Stimulated activated CD4-positive, alpha-beta T cell treated with anti-CD3 and anti-CD28 coated beads, Interleukin-4, amount 100 ng/mL, for 48 hours (primary cell): ENCODE data around the gene PTOV1.

Experiments
- DNase-seq, 2 donors: peaks; one replicate each; pipeline ENCODE4 v3.0.0-alpha.2; 2020; ENCODE audit warnings: low read depth in 2 of 2

The PTOV1 gene

DNA sequence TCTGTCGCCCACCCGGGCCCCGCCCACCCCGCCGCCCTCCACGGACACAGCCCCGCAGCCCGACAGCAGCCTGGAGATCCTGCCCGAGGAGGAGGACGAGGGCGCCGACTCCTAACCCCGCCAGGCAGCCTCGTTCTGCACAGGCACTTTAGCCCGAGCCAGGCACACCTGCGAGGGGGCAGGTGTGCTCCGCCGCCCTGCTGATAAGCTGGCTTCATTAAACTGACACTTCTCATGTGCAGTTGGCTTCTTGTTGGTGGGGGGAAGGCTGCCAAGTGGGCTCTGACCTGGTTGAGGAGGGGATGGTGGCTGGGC lies 37.5 kb downstream of the PTOV1 start:
- DNase-seq = no peak

DNA sequence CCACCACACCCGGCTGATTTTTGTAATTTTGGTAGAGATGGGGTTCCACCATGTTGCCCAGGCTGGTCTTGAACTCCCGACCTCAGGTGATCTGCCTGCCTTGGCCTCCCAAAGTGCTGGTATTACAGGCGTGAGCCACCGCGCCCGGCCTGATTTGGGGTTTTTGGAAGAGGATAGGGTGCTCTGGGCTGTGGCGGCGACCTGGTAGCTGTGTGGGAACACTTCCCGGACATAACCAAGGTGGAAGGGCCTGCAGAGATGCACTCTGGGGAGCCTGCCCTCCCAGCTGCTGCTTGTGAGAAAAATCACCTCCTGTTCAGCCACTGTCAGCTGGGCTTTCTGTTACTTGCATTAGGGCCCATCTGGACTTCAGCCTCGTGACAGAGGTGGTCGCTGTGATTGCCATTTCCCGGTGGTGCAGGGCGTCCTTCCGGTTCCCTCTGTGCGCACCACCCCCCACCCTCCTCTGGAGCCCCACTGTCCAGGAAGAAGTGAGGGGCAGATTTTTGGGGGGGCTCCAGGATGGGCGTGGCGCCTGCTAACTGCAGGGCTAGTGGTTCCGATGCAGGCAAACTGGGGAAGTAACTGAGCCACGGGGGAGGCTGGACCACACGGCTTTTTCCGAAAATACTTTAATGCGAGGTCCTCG lies 38.2 kb downstream of the PTOV1 start:
- DNase-seq = no peak

DNA sequence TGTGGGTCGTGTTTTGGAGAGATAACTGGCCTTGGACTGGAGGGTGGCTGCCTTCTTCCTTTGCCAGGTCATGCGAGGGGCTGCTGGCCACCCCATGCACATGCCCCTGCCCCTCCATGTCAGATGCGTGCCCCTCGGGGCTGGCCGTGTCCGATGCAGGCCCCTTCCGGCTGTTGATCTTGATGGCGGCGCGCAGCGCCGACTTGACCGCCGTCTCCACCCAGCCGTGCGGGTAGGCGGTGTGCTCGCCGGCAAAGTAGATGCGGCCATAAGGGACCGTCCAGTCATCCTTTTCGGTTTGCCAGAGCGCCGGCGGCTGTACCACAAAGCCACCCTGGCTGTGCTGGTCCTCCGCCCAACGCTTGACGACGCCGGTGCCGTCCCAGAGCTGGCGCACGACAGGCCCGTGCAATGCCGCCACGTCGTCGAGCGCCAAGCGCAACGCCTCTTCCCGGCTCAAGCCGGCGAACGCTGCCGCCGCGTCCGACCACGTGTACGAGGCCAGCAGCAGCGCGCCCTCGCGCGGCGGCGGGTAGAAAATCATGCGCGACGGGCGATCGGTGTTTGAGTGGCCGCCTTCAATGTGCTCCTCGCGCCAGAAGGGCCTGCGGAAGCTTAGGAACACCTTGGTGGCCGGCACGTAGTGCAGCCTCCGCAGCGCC lies 38.9 kb downstream of the PTOV1 start:
- peak; percentile 71 to 72 for DNase-seq

DNA sequence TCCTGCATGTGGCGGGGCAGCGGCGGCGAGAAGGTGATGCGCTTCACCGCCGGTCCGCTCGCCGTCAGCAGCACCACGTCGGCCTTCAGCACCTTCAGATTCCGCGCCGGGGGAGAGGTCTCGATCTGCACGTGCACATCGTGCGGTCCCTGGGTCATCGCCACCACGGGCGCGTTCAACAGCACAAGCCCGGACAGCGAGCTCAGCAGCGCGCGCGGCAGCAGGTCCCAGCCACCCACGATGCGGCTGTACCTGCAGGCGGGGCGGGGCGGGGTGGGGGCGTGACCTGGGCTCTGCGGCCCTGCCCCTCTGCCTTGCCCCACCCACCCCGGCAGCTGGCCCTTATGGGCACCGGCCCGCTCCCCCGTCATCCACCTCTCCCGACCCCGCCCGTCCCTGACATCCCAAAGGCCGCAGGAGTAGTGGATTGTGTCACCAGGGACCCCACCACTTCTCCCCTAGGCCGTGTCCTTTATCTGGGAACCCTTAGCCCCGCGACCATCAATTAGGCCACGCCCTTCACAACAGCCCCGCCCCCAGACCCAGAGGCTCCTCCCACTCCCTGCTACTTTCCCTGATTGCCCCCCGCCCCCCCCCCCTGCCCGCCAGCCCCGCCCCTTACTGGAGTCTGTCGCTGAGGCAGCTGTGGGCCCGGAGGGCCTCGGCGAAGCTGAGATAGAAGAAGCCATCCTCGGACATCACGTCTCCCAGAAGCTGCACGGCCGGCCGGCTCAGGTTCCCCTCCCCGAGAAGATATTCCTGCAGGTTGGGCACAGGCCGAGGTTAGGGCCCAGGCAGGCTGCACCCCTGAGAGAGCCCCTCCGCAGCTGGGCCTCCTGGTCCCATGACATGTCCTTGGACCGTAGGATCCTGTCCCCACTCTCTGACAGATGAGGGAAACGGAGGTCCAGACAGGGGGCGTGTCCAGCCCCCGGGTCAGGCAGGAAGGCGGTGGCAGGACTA lies 39.7 kb downstream of the PTOV1 start:
- peak; percentile 60 to 66 for DNase-seq

DNA sequence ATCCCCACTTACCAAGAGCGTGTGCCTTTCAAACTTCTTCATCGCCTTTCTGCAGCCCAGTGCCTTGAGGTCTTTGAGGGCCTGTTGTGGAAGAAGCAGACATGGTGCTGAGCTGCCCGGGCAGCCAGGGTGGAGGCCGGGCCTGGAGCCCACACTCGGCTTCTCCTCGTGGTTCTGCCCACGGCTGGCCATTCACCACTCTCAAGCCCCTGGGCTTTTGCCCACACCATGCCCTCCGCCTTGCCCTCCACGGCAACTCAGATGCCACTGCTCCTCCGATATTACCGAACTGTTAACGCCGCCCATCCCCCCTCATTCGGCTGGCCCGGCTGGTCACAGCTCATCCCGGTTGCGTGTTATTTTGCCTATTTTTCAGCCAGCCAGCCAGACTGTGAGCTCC lies 40.4 kb downstream of the PTOV1 start:
- DNase-seq = no peak

DNA sequence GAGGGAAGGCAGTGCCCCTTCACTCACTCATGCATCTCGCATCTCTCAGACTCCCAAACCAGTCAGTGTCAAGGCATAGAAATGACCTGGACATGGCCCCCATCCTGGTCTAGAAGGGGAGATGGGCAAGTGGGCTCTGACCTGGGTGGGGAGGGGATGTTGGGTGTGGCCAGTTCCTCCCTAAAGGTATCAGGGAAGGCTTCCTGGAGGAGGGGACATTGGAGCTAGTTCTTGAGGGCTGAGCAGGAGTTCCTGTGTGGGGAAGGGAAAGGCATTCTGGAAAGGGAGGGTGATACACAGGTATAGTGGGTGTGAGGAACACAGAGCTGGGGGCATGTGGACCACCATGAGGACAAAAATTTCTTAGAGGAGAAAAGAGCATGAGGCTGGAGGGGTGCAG lies 41.8 kb downstream of the PTOV1 start:
- no peak for DNase-seq

DNA sequence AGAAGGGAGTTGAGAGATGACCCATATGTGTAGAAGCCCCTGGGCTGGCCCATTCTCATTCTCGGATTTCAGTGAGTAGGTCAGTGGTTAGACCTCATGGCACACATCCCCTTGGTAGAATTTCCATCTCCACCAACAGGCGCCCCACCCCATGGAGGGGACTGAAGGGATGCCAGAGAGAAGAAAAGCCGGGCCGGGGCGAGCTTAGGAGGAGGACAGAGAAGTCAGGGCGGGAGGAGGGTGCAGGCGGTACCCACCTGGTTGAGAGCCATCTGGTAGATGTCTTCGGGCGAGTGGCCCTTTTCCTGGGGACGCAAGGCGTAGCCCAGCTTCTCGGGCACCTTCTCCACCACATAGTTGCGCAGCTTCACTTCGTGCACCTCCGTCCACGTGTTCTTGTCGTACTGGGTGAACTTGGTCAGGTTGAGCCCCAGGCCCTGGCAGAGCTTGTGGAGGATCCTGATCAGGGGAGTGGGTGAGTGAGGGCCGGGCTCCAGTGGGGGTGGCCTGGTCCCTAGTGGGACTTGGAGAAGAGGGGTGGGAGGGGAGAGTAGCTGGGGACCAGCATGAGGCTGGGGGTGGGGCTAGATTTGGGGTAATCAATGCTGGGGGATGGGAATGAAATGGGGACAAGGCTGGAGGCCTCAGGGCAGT lies 43.2 kb downstream of the PTOV1 start:
- no peak for DNase-seq

DNA sequence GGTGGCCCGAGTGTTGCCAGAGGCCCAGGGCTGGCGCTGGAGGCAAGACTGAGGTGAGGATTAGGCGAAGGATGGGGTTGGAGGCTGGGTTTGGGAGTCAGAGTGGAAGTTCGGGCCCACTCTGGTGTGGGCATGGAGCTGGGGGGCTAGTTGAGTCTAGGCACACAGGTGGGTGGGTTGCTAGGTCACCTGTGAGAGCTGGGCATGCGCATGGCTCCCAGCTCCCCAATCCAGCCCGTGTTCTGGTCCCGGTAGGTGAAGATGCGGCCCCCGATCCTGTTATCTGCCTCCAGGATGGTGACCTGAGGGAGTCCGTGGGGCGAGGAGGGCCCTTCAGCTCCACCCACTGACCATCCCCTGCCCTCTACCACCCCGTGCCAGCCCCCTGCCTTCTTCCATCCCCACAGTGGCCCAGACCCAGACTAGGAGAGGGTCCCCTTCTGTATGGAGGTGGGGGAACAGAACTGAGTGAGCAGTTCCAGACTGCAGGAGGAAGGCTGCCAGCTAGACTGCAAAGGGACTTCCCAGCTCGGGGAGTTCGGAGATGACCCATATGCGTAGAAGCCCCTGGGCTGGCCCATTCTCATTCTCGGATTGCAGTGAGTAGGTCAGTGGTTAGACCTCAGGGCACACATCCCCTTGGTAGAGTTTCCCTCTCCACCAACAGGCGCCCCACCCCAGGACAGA lies 44.1 kb downstream of the PTOV1 start:
- DNase-seq = peak; percentile 23 to 50

DNA sequence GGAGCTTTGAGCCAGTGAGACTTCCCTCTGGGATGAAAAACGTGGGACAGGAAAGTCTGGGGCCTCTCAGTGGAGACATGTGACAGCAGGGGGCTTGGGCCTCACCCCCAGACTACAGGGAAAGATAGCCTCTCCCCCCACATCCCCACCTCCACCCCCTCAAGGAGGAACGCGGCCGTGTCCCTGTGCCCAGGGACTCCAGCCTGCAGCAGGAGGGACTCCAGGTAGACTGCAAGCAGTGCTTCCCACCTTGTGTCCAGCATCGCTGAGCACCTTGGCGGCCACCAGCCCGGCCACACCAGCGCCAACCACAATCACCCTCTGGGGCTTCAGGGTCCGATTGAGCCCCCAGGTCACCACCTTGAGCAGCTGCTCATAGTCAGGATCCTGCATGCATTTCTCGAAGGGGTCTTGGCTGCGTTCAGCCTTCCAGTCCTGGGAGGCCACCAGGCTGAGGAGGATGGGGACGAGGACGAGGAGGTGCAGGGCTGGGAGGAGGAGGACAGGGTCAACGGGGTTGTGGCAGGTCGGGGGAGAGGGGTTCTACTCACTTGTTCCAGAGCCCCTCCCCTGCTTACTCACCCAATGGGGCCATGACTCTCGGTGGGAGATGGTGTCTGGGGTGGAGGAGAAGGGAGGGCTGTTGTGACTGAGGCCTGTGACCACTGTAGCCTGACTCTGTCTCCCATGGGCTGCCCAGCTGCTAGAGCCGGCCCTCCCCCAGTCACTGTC lies 44.8 kb downstream of the PTOV1 start:
- DNase-seq = peak in 1 of 2 donors; percentile 29

DNA sequence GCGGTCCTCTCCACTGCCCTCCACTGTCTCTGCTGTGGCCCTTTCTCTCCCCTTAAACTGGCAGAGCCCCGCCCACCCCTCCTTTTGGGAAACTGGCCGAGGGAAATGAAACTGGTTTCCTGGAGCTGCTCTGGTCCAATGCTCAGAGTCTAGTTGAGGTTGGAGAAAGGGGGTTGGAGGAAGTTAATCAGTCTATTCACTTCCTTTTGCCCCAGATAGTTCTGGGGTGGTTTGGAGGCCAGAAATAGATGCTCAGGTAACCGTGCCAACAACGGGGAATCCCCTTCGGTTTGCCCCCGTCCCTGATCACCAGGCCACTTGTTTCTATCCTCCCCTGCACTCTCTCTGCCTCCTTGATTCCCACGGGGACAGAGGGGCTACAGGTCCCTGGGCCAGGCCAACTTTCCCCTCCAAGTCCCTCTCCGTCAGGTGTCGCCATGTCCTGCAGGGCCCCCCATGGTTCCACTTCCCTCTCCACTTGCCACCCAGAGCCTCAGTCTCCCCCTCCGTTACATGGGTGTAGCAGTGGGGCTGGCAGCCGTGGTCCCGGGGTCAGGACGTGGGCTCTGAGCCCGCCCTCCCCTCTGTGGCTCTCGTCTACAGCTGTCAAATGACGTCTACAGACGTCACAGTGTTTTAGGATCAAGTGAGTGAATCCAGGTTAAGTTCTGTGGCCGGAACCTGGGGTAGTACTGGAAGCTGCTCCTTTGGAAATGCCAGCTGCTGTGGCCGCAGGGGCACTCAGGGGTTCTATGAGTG lies 46.1 kb downstream of the PTOV1 start, which contains the start of gene IL4I1:
TSS of gene IL4I1 (minus strand) at position 25 of the 759 bp plus-strand sequence. CDS start 727 bp downstream, outside the sequence.
- DNase-seq = peak; percentile 33 to 50

DNA sequence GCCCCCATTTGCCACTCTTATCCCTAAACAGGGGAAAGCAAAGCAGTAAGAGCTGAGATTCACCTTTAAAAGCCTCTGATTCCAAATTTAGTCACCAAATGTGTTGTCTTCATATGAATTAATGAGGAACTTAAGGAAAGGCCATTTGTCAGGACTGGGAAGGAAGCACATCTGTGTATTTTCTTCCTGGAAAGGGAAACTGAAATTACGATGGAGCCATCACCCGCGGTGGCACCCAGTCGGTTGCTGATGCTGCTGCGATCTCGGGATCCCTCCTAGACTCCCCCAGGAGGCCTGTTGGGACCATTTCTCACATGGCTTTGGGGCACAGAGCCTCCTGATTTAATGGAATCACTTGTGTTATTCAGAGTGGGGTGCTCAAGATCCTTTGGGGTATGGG lies 53.2 kb downstream of the PTOV1 start:
- DNase-seq = no peak

DNA sequence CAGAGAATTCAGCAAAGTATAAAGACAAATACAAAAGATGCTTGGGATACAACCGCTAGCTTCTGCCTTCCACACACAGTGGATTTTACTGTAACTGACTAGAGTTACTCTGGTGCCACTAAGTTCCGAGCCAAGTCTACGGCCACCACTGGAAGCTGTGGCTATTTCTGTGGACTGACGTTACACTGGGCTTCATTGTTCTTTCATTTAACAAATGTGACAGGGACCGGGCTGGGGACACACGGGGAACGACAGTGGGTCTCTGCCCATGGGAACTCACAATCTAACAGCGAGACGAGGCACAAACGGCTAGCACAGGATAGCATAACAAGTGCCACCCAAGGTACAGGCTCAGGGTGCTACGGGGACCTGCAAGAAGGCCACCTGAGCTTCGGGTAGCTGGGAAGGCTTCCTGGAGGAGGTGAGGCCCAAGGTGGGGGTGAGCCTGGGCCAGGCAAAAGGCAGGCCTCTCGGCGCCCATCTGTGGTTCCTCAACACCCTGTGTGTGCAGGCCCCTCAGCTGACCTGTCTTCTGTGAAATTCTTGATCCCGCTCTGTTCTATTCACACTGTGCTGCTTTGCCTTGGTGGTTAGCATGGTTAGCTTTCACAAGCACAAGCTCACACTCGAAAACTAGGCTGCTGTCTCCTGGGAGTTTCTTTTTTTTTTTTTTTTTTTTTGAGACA lies 56.1 kb downstream of the PTOV1 start:
- no peak for DNase-seq

DNA sequence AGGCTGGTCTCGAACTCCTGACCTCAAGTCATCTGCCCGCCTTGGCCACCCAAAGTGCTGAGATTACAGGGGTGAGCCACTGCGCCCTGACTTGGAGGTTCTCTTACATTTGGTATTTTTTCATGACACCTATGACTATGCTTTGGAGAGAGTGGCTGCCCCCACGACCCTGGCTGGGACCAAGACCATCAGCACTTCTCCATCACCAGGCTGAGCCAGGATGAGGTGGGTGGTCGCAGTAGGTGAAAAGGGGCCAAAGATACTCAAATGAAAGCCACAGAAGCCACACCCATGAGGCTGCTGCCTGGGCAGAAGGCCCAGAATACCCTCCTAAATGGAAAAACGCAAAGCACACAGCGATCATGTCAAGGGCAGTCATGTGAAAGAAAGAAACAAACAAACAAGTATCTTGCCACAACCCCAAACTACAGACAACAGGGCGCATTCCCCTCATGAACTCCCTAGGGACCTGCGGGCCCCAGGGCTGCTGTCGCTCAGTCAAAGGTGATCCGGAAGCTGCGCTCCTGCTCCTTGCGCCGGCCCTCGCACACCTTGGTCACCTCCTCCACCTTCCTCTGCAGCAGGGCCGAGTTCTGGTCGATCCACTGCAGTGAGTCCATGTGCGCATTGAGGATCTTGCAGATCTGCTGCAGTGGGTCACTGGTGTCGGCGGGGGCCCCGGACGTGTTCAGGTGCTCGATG lies 56.9 kb downstream of the PTOV1 start:
- no peak for DNase-seq

DNA sequence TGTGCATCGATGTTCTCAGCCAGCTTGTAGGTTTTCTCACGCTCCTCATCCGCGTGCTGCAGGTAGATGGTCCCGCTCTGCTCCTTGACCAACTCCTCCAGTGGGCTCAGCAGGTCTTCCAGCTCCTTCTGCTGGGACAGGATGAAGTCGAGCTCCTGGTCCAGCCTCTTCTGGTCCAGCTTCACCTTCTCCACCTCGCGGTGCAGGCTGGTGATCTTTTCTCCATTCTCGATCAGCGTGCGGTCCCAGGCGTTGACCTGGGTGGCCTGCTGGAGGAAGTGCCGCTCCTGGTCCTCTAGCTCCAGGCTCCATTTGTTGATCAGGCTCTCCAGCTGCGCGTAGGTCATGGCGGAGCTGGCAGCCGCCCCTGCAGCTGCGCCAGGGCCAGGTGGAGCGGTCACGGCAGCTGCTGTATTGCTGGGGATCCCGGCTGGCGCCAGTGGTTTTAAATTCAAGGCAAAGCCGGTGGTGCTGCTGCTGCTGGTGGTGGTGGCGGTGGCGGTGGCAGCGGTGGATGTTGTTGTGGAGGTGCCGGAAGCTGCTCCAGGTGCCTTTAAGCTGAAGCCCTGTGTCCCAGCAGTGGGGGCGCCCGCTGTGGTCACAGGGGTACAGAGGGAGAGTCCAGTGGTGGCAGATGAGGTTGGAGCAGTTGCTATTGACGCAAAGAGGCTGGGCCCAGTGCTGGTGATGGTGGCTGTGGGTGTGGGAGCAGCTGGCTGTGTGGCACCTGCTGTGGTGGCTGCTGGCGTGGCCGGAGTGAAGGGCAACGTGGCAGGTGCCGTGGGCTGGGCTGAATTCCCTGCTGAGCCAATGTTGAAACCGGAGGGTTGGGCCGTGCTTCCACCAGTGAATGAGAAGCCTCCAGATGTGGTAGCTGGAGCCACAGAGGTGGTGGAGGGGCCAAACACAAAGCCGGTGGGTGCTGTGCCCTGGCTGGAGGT lies 57.8 kb downstream of the PTOV1 start:
- DNase-seq = no peak

DNA sequence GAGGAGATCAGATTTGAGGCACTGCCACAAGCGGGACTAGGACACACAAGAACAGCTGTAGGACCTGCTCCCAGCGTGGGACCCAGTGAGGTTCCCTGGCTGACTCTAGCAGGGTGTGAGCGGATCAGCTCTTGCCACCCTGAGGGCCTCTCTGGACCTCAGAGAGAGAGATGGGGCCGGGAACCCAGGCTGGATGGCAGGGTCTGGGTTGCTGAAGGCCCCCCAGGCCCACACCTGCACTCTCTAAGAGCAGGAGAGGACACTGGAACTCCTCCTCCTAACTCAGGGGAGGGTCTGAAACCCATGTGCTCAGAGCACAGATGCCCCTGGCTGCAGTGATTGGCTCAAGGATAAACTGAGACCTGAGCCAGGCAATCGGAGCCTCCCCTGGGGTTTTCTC lies 59.2 kb downstream of the PTOV1 start:
- no peak for DNase-seq
